HG03460 (cell line): Measurements from ENCODE around the gene IL1A.

Source experiments
- ATAC-seq: cut with Tn5 transposase; IDR thresholded peaks from one replicate; pipeline ENCODE4 v1.9.1; 2021; ENCODE audit not compliant: unreplicated experiment

The IL1A gene

DNA sequence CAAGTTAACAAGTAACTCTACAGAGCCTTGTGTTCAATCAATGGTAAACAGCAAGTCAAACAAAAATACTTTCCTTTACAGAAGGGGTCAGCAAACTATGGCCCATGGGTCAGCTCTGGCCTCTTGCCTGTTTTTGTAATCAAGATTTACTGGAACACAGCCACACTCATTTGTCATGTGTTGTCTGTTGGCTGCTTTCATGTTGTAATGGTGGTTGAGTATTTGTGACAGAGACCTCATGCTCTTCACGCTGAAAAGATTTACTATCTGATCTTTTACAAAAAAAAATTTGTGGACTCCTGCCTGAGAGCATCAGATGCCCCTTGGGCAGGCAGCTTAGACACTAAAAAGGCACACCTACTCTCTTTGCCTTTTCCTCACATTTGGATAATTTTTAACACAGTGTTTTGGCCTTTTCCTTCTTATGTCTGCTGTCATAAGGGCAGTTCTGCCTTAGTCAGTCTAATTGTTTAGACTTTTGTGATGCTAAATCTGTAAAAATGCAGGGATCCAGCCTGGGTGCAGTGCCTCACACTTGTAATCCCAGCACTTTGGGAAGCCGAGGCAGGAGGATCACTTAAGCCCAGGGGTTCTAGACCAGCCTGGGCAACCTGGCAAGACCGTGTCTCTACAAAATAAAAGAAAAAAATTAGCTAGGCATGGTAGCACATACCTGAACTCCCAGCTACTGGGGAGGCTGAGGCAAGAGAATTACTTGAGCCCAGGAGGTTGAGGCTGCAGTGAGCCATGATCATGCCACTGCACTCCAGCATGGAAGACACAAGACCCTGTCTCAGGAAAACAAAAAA lies 34.0 kb upstream of the IL1A start:
- ATAC-seq, result no peak

DNA sequence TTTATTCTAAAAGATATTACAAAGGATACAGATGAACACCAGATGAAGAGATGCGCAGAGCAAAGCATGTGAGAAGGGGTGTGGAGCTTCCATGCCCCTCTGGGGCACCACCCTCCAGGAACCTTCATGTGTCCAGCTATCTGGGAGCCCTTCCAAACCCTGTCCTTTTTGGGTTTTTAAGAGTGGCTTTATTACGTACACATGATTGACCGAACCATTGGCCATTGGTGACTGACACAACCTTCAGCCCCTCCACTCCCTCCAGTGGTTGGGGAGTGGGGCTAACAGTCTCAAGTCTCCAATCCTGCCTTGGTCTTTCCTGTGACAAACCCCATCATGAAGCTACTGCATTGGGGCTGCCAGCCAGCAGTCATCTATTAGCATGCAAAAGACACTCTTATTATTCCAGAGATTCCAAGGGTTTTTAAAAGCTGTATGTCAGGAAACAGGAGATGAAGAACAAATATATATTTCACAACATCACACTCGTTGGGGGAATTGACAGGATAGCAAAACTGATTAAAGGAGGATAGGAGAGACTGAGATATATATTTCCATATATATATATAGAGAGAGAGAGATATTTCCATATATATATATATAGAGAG lies 32.9 kb upstream of the IL1A start:
- no peak for ATAC-seq

DNA sequence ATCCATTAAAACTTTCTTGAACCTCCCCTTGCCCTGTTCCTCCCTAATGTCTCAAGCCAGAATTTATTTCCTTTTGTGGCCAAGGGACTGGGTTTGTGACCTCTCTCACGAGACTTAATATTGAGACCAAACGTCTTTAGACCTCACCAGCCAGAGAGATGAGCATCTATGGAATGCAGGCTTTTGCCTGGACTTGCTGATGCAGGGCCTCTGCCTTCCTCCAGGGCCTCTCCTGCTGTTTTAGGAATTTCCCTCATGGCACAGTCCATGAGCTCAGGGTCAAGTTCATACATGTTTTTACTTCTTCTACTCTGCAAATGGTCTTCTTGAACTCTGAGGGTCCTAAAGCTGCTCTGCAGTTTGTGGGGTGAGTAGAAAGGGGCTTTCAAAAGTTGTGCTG lies 30.0 kb upstream of the IL1A start:
- no peak for ATAC-seq

DNA sequence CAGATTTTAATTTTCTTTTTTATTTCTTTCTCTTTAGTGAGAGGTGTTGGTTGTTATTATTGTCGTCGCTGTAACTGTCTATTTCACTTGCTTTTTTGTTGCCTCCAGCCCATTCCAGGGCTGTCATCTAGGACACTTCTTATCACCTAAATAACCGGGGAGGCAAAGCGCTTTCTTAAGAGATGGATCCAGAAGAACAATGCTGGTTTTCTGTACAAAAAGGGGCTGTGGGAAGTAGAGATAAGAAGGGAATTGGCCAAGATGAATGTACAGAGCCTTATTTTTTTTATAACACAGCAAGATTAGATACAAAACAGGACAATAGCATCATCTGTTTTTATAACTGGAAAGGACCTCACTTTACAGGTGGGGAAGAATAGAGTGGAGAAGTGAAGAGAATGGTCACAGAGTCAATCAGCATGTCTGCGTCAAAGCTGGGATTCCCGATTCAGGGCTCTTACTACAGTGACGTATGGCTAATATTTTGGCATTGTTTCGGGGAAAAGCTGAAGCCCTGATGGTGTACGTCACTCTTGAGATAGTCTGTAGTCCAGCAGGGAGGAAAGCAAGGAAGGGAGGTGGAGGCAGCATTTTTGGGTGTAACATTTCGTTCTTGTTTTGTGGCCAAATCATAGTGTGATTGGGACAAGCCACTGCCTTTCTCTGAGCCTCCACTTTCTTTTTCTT lies 29.1 kb upstream of the IL1A start:
- no peak for ATAC-seq

DNA sequence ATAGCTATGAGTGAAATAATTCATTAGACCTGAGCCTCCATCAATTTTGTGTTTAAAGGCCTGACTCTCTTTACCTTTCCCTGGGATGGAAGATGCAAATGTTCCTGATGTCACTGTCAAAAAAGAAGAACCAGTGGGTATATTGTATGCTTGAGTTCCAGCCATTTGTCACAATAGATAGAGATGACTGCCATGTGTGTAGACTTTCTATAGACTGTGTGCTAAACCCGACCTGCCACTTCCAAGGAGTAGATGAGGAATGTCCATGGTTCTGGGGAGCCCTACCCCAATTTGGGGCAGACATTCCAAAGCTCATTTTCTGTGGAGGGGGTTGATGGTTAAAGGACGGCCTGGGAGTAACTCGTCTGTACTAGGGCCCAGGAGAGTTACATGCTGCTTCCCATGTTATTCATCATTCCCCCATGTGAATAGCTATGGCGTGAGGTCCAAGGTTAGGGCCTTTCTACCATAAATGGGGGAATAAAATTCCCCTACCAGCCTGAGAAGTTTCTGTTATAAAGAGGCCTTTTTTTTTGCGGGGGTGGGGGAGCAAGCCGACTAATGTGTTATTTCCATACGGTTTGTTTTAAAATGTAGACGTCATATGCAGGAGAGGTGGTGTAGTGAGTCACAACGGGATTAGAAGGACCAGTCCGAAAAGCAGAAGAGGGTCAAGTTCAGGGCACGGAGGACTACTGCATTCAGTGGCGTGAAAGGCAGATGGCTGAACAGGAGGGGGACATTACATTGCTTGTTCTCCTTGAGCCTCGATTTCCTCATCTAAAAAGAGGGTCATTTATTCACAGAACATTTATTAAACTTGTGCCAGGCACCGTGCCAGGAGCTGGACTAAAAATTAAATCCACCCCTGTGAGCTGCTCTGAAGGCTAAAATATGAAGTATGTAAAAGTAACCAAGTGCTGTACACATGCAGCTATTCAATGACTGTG lies 28.3 kb upstream of the IL1A start:
- ATAC-seq, result no peak

DNA sequence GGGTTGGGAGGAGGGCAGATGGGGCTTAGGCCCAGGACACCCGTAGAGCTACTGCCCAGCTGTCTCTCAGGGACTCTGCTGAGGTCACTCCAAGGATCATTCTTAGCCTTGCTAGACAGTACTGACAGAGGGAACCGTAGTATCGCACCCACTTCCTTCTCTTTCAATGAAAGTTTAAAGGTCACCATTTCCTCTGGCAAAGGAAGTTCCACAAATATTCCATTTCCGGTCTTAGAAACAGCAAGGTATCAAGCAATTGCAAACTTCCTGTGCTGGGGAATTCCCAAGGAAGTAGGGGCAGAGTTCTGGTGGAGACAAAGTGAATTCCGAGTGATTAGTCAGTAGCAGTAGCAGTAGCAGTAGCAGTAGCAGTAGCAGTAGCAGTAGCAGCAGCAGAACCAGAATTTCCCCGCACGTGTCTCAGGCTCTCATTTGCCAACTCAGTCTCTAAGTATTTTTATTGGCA lies 27.6 kb upstream of the IL1A start:
- ATAC-seq, result no peak

DNA sequence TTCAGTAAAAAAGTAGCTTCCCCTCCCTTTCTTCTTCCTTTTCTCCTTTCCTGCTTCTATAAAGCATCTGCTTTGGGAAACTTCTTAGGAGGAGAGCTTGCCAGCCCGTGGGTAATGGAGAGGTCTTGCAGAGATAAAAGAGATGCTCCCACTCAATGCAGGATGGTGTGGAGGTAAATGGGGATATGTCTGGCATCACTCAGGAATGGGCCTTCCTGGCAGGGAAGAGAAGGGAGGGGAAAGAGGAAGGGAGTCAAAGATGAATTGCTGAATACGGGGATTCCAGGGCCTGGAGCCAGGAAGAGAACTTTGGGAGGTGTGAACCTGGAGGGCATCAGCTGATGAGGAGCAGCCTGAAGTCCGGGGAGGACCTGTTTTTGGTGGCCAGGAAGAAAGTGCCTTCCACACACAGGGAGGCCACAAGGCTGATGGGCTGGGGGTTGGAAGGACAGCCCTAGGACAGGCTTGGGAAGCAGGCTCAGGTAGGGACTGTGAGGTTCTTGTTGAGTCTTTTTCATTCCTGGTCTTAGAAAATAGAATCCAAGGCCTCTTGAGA lies 27.1 kb upstream of the IL1A start:
- ATAC-seq, result no peak

DNA sequence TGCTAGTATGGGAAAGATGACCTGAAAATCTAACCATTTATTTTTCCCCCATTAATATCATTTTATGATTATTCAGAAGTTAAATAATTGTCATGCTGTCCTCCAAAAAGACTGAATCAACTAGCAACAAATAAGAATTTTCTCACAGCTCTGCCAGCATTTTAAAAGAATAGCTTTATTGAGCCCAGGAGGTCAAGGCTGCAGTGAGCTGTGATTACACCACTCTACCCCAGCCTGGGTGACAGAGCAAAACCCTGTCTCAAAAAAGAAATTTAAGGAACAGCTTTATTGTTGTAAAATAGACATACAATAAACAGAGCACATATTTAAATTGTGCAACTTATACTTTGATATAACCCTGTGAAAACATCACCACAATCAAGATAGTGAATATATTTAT lies 24.8 kb upstream of the IL1A start:
- no peak for ATAC-seq

DNA sequence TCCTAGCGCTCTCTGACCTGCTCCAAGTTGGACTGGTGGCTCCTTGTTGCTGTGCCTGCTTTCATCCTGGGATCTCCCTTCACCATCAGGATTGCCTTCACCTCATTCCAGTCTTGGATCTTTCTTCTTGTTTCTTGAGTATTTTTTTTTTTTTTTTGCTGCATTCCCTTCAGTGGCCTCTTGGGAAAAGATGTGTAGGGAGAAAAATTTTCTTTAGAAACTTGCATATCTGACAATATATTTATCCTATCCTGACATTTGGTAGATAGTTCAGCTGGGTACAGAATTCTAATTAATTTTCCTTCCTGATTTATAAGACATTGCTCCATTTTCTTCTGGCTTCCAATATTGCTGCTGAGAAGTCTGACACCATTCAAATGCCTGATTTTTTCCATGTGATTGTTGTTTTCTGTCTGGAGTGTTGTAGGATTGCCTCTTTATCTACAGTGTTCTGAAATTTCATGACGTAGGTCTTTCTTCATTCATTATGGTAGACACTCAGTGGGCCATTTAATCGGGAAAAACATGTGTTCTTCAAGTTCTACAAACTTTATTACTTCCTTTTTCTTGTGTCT lies 23.0 kb upstream of the IL1A start:
- no peak for ATAC-seq

DNA sequence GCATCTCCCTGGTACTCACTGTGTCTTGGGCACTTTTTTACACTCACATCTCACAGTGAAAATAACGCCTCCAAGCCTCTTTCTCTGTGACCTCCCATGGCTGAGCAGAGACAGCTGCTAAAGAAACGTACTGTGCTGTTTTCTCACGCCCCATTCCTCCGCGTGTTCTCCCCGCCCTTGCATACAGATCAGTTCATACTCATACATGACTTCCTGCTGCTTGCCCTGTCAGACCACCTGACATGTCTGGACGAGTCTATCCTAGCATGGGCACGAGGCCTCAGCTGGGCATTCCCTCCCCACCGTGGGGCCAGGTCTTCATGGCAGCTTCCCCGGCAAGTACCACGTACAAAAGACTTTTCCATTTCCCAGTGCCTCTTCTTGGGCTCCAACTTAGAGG lies 21.2 kb upstream of the IL1A start:
- ATAC-seq, result no peak

DNA sequence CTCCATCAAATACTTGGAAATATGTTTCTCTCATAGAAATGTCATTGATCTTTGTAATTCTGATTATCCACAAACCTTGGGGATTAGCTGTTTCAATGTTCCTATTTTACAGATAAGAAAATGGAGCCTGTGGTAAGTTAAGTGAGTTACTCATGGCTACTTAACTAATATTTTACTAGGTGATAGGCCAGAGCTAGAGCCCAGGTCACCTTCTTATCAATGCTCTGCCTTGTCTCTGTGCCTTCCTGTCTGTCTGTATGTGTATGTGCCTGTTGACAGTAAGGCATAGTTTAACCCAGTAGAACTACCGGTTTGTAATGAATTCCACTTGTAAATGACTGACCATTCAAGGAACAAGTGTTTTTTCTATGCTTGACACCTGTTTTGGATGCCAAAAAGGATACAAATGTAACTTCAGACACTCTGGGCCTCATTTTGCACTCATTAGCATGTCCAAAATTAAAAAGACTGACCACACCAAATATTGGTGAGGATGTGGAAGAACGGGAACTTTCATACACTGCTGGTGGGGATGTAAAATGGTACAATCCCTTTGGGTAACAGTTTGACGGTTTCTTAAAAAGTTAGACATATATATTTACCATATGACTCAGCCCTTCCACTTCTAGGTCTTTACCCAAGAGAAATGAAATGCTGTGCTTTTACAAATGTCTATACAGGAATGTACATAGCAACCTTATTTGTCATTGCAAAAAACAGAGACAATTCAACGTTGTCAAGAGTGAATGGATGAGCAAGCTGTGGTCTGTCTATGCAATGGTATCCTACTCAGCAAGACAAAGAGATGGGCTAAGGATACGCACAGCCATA lies 19.6 kb upstream of the IL1A start:
- no peak for ATAC-seq

DNA sequence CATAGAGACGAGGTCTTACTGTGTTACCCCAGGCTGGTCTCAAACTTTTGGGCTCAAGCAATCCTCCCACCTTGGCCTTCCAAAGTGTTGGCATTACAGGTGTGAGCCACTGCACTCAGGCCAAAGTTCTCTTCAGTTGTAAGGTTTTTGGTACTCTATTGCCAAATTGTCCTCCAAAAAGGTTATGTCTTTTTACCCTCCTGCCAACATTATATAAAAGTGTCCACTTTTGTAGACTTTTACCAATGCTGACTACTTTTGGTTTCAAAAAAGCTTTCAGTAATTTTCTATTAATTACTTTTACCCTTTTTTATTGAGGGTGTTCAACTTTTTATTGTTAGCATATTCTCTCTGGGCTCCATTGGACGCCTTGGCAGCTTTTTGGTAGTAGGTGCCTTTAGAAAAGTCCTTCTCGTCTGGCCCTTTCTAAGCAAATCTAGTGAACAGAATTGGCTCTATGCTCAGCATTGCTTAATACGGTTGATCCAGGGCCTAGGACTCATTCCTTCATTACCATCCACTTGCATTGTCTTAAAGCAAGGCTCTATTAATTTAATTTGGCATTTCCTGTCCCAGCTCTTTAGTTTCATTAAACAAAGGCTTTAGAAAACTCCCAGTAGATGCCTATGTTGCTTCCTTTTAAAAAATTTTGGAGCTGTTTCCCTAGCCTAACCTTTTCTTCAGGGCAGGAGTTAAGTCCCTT lies 16.7 kb upstream of the IL1A start:
- no peak for ATAC-seq

DNA sequence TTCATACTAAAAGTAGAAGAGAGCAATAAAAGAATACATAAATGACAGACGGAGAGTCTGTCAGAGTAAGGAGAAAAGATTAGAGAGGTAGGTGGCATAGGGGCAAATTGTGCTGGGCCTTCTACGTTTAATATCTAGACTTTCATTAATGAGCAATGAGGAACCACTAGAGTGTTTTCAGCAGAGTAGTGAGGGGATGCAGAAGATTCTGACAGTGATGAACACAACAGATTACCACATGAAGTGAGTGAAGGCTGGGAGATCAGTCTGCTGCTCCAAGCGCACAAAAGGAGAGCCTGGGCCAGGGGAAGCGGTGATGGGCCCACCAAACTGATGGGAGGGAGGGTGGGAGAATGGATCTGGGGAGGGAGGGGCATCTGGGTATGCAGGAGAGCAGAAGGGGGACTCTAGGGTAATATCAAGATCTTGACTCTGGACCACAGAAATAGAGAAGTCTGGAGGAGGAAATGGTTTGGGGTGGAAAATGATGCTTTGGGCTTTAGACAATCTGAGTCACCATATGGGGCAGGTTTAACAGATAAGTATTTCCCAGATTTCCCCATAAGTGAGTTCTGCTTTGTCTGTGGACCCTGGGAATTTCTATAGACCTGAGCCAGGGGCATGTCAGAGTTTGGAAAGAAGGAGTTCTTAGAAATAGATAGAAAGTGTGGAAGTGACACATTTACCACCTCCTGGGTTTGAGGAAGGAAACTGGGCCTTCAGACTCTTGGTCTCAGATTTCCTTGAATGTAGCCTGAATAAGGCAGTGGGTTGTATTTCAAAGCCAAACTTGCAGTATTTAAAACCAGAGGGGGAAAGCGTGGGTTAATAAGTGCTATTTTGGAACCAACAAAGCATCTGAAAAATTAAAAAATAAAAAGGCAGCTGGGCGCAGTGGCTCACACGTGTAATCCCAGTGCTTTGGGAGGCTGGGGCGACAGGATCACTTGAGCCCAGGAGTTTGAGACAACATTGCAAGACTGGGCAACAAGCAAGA lies 15.0 kb upstream of the IL1A start:
- no peak for ATAC-seq

DNA sequence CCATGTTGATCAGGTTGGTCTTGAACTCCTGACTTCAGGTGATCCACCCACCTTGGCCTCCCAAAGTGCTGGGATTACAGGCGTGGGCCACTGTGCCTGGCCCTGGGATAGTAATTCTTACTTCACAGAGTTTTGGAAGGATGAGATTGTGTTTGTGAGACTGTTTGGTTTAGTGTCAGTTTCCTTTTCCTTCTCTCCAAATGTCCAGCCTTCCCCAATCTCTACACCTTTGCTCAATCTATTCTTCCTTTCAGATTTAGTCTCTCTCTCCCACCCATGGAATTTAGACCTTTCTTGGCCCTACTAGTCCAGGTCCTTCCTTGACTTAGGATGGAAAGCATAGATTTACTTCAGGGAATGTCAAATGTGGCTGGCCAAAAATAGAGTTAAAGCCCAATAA lies 12.2 kb upstream of the IL1A start:
- ATAC-seq, result no peak

DNA sequence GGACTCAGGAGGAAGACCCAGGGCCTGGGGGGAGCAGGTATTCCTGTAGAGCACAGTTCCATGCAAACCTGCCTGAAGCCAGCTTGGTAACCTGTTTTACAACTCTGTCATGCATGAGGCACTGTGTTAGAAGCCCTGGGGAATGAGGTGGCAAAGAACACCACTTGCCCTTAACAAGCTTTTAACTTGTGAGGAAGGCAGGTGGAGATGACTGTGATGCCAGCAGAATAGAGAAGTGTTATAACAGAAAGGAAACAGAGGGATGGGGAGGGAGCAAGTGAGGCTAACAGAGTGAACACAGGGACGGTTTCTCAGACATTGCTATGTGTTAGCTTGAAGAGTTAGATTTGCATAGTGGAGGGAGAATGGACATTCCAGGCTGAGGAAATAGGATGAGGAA lies 11.5 kb upstream of the IL1A start:
- ATAC-seq, result no peak

DNA sequence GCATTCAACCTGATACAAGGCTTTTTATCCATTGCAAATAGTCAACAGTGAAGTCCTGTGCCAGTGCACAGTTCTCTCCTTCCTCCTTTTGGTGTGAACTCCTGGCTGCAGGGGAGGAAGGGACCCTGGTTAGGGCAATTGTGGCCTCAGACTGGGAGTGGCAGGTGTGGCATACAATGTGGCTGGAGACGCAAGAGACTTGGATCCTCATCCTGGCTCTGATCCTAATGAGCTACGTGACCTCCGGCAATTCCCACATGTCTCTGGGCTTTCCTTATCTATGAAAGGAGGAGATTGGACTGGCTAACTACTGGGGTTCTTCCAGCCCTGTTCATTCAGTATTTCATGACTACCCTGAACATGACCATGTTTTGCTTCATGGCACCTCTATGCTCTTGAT lies 10.5 kb upstream of the IL1A start:
- no peak for ATAC-seq

DNA sequence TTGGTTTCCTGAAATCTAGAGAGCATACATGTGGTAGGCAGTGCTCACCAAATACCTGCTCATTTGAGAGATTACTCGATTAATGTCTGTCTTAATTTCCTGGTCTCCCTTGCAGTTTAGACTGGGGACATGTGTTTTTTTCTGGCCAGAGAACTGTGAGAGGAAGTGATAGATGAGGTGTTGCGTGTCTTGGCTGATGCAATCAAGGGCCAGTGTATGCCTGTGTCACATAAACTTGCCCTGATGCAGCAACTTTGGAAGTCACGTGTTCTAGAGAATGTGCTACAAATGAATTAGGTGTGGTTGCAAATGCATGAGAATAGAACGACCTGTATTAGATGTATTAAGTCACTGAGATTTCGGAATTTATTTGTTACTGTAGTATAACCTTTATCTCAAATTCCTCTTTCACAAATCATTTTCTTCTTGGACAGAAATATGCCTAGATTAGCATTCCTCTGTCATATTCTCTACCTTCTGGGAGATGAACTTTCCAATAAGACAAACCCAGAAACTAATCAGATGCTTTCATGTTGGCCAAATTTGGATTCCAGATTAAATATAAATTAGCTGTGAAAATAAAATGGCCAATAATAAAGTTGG lies 9.9 kb upstream of the IL1A start:
- ATAC-seq, result peak; percentile 54
